Amygdala (tissue), 56 donors: ENCODE results near the gene ADCY3.

Experiments
- DNase-seq, 56 donors: peaks; one replicate each; lab custom pipeline; 2025; lab: John Stamatoyannopoulos, UW

The ADCY3 gene

DNA sequence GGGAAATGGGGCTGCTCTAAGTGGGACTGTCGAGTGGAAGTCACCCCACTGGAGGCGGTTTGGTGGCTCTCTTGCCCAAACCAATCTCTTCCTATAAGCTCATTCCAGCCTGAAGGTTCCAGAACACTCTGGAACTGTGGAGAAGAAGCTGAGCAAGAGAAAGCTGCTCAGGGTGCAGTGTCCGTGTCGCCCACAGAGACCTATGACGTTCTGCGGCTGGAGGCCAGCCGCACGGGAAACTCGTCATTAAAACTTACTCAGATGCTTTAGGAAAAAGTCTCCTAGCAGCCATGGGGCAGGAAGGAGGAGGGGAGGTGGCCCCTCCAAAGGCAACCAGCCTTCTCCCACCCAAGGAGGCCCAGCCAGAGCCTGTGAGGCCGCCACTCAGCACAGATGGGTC lies 41.7 kb downstream of the ADCY3 start:
- DNase-seq = no peak

DNA sequence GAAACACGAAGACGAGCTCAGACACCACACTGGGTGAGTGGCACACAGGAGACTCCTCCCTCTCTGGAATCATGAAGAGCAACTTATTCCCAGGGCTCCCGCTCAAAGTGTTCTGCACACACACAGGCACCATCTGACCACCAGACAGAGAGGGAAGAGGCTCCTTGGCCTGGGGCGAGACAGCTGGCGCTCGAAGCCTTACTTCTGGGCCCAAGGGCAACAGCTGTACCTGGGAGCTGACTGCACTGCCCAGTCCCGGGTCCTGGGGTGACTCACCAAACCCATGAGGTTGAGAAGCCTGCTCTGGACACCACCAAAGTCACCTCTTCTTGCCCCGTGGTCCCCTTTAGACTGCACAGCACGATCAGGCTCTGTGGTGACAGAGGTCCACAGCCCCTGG lies 42.4 kb downstream of the ADCY3 start:
- DNase-seq = no peak

DNA sequence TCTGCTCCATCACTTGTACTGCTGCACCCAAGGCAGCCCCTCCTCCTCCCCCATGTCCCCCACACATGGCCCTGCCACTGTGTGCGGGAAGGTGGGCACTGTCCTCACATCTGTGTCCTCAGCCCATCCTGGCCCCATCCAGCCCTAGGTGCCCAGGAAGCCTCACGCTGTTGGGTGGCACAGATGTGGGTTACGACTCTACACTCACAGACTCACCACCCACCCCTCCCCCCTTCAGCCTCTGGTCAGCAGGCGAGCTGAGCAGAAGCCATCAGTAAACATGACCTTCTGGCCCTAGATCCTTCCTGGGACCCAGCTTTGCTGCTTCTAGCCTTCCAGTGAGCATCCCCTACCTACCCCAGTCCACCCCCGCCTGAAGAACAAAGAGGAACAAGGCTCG lies 43.0 kb downstream of the ADCY3 start:
- DNase-seq = no peak

DNA sequence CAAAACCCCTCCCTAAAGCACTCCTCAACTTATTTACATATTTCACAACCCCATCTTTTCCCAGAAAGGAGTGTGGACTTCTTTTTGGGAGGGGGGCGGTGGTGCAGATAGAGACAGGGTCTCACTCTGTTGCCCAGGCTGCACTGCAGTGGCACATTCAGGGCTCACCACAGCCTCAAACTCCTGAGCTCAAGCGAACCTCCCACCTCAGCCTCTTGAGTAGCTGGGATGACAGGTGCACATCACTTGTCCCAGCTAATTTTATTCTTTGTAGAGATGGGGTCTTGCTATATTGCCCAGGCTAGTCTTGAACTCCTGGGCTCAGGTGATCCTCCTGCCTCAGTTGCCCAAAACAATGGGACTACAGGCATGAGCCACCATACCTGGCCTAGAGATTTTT lies 44.1 kb downstream of the ADCY3 start:
- no peak for DNase-seq

DNA sequence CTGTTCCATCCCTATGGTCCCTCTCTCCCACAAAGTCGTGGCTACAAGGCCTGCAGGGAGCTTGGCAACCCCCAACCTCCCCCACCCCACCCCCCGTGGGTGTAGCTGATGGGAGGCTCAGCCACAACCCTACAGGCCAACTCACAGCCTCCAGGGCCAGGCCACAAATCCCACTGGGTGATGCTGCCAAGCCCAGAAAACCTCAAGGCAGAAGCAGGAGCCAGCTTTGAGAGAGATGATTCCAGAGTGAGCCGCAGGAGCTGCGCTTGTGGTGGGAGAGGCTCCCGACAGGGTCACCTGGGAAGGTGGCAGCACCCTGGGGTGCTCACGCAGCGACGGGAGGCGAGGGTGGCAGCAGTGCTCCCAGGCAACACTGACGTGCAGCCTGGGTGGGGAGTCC lies 44.8 kb downstream of the ADCY3 start:
- DNase-seq = no peak

DNA sequence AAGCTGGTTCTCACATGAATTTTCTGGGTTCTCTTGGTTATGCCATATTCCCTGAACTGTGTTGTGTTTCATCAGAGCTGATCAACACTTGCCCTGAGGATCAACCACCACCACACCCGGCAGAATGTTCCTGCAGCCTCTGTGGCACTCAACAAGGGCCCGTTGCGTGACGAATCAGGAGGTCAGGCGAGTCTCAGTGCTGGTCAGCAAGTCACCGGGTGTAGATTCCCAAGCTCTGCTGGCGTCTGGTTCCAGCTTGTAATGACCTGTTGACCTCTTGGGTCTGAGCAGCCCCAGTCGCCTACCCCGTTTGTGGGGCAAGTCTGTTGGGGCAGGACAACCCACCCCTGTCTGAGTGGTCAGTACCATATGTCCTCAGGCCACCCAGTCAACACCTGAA lies 46.0 kb downstream of the ADCY3 start:
- no peak for DNase-seq

DNA sequence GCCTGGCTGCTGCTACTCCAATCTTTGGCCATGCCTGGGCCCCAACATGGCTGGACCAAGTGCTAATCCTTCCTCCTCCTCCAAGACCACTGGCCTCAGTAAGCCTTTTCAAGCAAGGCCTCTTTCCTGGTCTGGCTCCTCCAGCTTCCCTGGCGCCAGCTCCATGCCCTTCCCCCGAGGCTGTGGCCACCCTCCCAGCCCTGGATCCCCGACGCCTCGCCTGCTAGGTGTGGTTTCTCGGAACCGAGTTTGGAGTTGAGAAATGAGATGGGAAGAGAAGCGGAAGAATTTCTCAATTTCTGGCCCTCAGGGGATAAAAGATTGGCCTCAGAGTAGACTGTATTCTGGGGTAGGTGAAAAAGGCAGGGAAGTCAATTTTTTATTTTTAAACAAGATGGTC lies 46.4 kb downstream of the ADCY3 start:
- no peak for DNase-seq

DNA sequence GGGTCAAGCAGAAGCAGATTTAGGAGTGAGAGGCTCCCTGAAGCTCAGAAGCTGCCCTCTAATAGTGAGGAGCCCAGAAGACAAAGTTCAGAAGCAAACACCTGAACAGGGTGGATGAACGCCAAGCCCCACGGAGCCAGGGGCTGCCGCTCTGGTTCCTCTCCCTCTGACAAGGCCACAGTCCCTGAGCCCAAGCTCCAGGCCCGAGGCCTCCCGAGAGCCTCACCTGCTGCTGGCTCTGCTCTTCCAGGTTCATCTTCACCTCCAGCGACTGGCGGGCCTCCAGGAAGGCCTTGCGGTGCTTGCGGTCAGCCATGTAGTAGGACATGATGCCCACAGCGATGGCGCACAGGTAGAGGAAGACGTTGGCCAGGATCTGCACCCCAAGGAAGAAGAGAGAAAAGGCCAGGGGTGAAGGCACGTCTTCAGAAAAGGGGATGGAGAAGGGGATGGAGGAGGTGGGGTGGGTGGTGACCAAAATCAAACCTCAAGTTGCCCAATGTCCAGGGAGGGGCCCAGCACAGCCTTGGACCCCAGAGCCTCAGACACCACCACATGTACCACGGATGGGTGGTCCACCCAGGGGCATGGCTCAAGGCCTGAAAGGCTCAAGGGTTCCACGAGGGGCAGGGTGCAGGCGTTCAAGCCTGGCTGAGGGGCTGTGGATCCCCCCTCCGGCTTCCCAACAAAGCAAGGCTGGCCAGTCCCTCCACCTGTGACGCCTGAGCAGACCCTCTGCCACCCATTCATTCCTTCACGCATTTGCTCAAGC lies 47.5 kb downstream of the ADCY3 start:
- no peak for DNase-seq

DNA sequence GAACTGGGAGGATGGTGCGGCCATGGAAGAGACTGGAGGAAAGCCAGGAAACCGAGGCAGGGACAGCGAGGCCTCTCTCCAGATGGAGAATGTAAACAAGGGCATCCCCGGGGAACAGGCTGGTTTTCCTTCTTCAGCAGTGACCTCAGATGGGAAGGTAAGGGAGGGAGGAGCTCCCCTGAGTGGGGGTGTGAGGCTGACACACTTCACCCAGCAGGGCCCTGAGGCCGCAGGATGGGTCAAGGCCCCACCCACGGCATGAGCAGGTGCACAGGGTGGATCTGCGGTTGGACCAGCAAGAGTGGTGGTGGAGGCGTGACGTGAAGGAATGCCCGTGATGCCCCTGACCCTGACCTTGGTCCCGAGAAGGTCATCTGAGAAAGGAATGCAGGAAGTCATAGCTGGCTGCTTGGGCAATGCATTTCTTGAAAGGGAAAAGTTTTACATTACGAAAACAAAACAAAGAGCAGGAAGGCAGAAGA lies 48.1 kb downstream of the ADCY3 start:
- DNase-seq = no peak

DNA sequence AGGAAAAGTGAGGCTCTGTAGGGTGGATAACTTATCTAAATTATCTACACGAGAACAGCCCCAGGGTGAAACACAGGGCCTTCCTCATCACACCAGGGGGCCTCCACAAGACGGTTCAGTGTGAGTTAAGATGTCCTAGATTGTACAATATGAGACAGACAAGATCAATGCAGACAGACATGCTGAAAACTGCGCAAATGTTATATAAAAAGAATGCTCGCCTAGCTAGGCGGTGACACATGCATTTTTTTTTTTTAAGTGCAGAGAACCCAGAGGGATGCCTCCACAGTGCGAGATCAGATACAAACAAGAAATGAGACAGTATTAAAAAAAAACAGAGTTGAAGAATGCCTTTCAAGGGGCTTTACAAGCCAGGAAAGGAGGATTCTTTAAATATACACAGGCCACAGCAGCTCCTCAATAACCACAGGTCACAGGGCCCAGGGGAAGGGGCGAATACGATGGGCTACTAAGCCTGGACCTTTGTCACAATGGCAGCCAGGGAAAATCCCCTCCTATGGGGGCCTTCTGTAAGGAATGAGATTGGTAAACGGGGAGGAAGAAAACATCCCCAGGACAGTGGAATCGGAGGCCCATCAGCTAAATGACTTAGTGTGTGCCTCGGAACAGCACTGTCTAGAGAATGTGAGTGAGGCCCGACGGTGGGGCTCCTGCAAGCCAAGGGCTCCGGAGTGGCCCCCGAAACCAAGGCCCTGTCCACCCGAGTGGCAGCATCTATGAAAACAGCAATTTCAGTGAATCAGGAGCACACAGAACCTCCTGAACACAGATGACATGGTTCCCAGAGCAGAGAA lies 48.9 kb downstream of the ADCY3 start:
- DNase-seq = no peak

DNA sequence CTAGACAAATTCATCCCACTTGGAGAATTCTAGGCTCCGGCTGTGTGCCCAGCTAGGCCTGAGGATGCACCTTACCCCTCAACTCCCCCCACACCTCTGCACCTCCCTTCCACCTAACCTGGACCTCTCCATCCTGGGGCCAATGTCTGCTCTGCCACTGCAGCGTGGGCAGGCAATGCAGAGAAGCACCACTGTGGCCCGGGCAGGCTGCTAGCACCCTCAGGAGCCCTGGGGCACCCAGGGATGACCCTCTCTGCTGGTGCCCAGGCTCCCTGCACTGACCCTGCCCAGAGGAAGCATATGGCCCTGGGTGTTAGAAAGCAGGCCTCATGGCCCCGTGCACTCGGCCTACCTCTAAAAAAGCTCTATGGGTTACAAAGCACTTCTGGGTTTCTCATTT lies 49.6 kb downstream of the ADCY3 start:
- no peak for DNase-seq

DNA sequence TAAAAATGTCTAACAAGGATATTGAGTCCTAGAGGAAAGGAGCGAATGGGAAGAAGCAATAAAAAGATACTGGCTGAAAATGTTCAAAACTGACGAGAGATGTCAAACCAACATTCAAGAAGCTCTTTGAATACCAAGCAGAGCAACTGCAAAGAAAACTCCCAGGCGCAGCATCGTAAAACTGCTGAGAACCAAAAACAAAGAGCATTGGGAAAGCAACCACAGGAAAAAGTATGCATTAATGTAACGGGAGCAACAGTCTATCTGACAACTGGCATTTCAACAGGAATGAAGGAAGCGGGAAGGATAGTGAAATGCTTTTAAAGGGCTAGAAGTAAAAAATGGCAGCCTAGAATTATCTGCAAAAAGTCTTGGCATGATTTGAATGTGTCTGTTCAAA lies 53.1 kb downstream of the ADCY3 start:
- DNase-seq = no peak

DNA sequence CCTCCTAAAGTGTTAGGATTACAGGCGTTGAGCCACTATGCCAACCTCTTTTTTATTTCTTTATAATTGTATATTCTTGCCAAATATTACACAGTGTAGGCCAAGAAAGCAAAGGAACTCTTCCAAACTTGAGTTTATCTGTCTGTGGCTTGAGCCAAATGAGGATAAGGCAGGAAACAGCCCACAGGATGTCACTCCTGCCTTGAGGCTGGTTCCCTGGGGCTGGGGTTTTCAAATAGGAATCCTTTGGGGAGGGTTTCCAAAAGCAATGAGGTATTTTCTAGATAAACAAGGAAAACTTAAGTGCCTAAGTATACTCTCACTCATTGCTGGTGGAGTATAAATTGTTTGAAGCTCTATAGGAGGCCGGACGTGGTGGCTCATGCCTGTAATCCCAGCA lies 56.4 kb downstream of the ADCY3 start:
- DNase-seq = no peak

DNA sequence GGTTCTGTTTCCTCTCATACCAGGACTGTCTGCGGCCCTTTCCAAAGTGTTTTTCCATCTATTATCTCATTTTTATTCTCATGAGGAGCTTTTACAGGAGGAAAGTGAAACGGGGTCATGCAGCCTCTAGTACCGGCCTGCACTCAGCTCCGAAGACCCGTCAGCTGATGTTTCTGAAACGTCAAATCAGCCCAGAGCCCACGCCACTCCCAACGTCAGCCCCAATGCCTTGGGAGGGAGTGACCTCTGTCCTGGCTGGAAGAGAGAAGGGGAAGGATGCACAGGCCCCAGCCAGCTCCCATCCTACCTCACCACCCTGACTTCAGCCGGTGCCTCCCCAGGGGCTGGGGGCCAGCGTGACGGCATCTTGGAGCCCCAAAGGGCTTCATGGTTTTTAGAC lies 58.5 kb downstream of the ADCY3 start:
- no peak for DNase-seq

DNA sequence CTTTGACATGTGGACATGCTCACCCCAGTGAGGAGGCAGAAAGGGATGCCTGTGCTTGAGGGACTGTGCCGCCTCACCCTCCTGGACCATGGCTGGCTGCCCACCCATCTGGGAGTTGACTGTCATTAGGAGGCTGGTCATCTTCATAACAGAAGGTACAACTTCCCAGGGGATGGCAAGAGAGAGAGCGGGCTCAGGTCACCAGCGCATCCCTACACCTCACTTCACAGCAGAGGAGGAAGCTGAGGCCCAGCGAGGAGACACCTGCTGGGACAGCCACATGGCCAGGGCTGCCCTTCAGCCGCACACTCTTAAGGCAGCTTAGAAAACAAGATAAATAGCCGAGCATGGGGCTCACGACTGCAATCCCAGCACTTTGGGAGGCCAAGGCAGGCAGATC lies 59.4 kb downstream of the ADCY3 start:
- no peak for DNase-seq

DNA sequence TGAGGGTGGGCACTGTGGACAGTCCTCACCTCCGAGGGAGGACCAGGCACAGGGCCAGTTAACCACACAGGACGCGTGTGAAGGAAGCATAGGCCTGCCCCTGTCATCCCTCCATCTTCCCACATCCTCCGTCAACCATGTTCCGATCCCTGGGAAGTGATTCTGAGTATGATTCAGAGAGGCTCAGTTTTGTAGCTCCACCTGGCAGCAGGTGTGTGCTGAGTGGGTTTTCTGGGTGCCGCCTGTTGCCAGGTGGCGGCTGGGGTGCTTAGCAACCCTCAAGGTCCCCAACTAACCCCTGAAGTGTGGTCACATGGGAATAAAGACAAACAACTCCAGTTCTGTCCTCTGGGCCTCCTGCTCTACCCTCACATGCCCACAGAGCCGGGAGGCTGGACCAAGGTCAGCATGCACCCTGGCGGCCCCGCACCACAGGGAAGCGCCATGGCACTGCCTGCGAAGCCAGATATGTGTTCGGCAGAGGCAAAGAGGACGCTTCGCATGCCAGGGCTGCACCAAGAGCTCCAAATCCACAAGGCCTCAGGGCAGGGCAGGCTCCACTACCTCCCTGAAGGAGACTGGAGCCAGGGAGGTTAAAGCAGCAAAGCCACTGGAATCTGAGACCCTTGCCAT lies 60.0 kb downstream of the ADCY3 start:
- DNase-seq = no peak

DNA sequence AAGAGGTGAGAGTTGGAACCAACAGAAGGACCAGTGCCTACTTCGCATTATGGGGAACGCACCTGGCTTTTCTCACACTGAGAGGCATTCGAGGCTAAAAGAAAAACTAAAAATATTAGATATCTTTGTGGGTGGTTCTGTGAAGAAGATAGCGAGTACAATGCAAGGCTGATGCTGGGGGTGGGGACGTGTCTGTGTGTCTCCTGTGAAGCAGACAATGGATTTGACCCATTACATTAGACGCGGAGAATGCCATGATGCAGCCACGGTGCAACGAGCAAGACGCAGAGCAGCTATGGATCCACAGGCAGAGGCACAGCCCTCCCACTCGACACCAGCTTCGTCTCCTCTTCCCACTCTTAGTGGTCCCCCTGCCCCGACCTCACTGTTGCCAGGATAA lies 61.0 kb downstream of the ADCY3 start:
- no peak for DNase-seq

DNA sequence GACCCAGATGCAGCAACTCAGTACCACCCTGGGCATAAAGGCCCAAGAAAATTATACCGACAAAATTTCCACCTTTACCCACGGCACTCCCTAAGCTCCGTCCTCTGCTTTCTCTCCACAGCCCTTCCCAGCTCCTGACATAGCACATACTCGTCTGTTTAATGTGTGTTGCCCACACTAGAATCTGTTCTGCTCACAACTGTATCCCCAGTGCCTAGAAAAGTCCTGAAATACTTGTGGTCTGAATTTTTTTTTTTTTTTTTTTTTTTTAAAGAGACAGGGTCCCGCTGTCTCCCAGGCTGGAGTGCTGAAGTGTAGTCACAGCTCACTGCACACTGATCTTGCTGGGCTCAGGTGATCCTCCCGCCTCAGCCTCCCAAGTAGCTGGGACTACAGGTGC lies 62.3 kb downstream of the ADCY3 start:
- DNase-seq = no peak

DNA sequence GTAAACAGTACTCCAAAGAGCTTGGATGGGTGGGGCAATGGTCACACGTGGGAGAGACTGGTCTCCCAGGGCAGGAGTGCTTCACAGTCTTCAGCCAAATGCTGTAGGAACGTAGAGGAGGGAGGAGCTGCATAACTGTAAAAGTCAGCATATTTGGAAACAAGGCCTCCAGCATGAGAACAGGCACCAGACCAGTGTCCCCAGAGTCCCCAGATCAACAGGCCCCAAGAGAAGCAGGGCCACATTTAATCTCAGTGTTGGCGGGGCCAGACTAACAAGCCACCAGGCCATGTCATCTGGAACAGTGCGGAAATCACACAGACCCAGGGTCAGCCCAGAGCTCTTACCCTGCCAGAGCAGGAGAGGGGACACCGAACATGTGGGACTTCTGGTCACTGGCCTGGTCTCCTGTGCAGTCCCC lies 63.2 kb downstream of the ADCY3 start:
- no peak for DNase-seq

DNA sequence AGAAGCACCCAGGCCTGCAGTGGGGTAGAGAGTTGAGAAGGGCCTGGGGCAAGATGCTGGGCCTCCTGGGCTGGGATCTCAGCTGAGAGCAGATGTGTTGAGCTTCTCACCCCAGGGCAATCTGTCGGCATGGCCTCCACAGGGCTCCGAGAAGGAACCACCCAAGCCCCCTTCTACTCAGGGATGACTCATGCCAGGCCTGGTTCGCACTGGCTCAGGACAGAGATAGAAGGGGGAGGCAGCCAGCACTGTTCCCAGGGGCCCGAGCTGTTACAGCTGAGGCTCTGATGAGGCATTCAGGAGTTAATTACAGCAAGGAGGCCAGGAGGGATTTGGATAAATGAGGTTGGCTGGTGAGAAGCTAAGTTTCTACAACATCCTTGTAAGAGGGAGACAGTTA lies 64.3 kb downstream of the ADCY3 start:
- no peak for DNase-seq

DNA sequence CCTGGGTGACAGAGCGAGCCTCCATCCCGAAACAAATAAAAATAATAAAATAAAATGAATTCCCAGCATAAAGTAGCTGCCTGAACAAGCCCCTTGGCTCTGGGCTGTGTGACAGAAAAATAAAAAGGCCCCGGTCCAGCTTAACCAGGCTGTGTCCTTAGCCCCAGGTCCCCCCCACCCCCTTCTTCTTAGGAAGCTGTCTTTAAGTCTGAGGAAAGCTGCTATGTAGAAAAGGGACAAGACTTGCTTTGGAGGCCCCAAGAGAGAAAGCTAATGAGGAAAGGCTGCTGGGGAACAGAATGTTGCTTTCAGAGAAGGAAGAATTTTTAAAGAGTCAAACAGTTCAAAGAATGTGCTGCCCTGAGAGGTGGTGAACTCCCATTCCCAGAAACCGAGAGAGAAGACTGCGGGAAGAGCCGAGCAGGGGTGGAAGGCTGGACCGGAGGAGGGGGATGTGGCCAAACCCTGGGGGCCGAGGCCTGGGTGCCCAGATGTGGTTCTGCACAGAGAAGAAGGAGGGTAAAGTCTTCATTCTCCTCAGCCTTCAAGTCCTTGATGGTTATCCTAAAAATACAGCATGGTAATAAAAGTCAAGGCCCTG lies 64.9 kb downstream of the ADCY3 start:
- no peak for DNase-seq
